ENCODE measurements around the gene ALS2.

The ALS2 gene

DNA sequence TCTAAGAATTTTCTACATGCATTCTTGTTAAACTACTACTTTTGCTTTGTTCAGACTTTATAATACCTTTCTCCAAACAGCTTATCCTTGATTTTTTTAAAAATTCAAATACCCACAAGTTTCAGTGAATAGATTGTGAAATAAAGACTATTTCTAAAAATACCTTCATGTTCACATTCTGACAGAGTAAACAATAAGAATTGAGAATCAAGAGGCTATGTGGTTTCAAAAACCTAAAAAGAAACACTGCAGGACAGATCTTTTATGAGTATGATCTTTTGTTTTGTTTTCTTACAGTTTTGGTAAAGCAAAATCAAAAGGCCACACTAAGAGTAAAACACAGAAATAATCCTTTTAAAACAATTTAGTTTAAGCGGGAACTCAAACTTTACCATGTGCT, 21.2 kb downstream of the ALS2 start:
- no peak for TF ChIP-seq CTCF (IDR thresholded peaks at IDR 0.05; ENCODE audit: low read length, missing control alignments)
- no peak overlapping the region for H3K4me3 ChIP-seq (replicated peaks; ENCODE audit: low read depth, low read length)
- no peak for DNase-seq (ENCODE audit: low read depth)

DNA sequence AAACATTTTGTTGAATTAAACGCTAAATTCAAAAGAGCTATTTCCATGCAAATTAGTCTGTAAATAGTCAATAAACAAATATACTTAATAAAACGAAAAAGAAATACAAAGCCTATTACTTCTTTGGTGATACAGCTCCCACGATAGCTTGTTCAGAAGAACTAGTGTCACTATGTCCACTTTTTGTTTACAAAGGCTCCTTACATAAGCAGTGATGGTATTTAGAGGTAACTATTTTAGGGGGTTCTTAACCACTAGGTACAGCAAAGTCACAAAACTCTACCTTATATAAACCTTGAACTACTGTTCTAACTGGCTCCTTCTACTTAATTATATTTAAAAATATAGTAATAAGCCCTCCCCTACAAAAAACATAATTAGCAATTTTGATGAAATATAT, 21.9 kb downstream of the ALS2 start:
- DNase-seq (ENCODE audit: low read depth) = no peak
- no peak for TF ChIP-seq CTCF (IDR thresholded peaks at IDR 0.05; ENCODE audit: low read length, missing control alignments)
- H3K4me3 ChIP-seq (replicated peaks; ENCODE audit: low read depth, low read length) = no peak overlapping the region

DNA sequence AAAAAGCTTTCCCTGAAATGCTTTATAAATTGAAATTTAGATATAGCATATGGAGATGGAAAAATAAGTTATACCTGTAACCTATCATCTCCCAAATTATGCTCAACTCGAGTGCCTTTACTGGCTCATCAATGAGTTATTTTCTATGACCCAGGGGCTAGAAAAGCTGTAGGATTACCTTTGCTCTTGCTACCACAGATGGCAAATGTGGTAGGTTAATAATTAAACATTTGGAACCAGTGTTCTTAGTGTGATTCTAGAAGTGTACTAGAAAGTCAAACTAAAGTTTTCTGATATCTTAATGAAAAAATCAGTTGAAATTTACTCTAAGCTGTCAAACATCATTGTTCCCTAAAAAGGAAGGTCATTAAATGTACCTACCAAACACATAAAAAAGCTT, 22.5 kb downstream of the ALS2 start:
- DNase-seq (ENCODE audit: low read depth) = no peak
- H3K4me3 ChIP-seq (replicated peaks; ENCODE audit: low read depth, low read length) = no peak overlapping the region
- TF ChIP-seq CTCF (IDR thresholded peaks at IDR 0.05; ENCODE audit: low read length, missing control alignments) = no peak

- no peak for DNase-seq (ENCODE audit: low read depth)
- TF ChIP-seq CTCF (IDR thresholded peaks at IDR 0.05; ENCODE audit: low read length, missing control alignments) = no peak
- no peak overlapping the region for H3K4me3 ChIP-seq (replicated peaks; ENCODE audit: low read depth, low read length)
Measured at GRCh38 chr2:201754717-201755415, 25.9 kb downstream of the ALS2 start.

- no peak overlapping the region for H3K4me3 ChIP-seq (replicated peaks; ENCODE audit: low read depth, low read length)
- no peak for TF ChIP-seq CTCF (IDR thresholded peaks at IDR 0.05; ENCODE audit: low read length, missing control alignments)
- DNase-seq (ENCODE audit: low read depth) = no peak
Measured at GRCh38 chr2:201751566-201751965, 29.2 kb downstream of the ALS2 start.

GRCh38 chr2:201746551-201746950, 34.2 kb downstream of the ALS2 start:
- no peak for TF ChIP-seq CTCF (IDR thresholded peaks at IDR 0.05; ENCODE audit: low read length, missing control alignments)
- DNase-seq (ENCODE audit: low read depth) = no peak

GRCh38 chr2:201735486-201735885, 45.2 kb downstream of the ALS2 start:
- TF ChIP-seq CTCF (IDR thresholded peaks at IDR 0.05; ENCODE audit: low read length, missing control alignments) = no peak
- no peak for DNase-seq (ENCODE audit: low read depth)
- no peak overlapping the region for H3K4me3 ChIP-seq (replicated peaks; ENCODE audit: low read depth, low read length)

More at GRCh38 chr2:201746551-201746950, 34.2 kb downstream of the ALS2 start:
- no peak overlapping the region for H3K4me3 ChIP-seq (replicated peaks; ENCODE audit: low read depth, low read length)

Data from fibroblast of pulmonary artery (primary cell).